HG02610 (cell line): ENCODE results near the gene SEC24D.
"Not testable (repeated sequence)": the region's sequence is repeated elsewhere in the genome, so short reads cannot be mapped to it uniquely, and the experiment has no call there.

Experiments used
- ATAC-seq: cut with Tn5 transposase; IDR thresholded peaks from one replicate; pipeline ENCODE4 v1.9.1; 2021; ENCODE audit warnings: mild to moderate bottlenecking, moderate library complexity; ENCODE audit not compliant: unreplicated experiment

SEC24D gene

DNA sequence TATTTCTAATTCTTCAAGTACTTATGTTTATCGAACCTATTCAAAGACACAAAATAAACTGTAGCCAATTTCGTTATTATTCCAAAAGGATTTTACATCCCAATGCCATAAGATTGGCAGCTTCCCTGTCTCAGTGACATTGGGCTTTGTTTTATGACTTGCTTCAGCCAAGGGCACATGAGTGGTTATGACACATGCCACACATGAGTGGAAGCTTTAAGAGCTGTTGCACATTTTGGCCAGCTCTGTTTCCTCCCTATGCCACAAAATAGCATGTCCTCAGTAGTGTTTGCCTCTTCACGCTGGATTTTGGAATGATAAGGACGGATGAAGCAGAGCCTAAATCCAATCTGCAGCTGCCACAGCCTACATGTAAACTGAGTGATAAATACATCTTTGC is 21.9 kb downstream of the SEC24D start:
- no peak for ATAC-seq

DNA sequence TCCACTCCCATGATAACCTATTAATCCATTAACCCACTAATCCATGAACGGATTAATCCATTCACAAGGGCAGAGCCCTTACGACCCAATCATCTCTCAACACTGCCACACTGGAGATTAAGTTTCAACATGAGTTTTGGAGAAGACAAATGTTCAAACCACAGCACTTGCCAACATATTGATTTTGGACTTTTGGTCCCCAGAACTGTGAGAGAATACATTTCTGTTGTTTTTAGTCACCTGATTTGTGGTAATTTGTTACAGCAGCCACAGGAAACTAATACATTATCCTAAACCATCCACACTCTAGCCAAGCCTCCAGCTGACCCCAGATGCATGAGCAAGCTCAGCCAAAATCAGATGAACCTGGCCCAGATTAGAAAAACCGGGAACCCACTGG is 22.4 kb downstream of the SEC24D start:
- ATAC-seq: no peak

DNA sequence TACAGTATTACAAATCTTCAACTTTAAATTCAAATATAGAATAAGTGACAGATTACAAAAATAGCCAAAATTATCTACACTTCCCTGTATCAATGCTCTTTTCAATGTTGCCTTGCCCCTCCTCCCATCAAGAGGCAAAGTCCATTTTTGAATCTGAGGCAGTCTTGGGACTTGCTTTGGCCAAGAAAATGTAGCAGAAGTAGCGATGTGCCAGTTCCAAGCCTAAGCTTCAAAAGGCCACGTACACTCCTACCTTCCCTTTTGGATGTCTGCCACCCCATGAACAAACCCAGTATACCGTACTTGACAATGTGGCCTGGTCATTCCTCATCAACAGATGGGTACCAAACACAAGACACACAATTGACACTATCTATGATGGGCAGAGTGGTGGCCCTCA is 24.1 kb downstream of the SEC24D start:
- no peak for ATAC-seq

DNA sequence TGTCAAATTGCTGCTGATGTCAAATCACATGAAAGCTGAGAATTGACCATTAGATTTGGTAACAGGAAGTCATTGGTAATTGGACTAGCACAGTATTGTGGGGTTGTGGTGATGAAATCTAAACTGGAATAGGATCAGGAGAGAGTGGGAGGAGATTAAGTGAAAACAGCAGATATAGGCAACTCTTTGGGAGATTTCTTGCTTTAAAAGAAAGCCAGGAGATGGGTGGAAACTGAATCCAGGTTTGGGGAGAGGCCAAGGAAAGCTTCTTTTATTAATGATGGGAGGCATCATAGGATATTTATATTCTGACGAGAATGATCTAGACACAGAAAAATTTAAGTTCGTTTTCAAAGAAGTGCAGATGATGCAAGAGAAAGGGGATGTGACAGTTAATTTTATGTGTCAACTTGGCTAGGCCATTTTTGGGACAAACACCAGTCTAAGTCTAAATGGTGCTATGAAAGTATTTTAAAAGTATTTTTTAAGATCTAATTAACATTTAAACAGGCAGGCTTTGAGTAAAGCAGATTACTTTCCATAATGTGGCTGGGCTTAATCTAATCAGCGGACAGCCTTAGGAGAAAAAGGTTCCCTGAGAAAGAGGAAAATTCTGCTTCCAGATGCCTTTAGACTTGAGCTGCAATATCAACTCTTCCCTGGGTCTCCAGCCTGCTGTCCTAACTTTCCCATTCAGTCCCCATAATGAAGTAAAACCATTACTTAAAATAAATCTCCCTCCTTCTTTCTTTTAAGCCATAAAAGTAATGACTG is 24.7 kb downstream of the SEC24D start:
- no peak for ATAC-seq

DNA sequence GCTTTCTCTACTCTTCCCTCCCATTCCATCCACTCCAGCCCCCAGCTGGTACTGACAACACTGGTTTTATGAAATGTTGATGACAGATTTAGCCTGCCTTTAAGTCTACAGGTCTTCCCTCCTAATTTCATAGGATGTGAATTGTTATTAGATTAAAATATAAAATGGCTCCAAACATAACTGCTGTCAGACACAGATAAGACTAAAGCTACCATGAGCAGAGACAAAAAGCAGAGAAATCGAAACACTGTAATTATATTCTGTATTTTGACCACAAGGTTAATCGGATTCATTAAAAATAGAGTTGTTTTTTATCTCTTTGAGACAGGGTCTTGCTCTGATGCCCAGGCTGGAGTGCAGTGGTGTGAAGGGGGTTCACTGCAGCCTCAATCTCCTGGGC is 28.3 kb downstream of the SEC24D start:
- no peak for ATAC-seq

DNA sequence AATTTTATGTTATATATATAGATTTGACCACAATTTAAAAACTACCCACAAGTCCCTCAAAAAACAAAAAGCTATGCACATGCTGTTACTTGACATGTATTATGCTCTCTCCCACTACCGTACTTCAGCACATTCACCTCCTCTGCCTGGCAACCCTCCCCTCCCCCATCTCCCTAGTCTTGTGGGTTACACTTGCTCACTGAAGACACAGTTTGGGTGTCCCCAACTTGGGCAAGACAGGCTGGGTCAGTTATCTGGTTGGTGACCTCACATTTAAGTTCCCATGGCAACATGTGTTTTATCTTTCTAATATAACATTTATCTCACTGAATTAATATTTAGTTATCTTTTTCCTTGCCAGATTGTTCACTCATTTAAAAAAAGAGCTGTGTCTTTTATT is 32.7 kb downstream of the SEC24D start:
- ATAC-seq: no peak

DNA sequence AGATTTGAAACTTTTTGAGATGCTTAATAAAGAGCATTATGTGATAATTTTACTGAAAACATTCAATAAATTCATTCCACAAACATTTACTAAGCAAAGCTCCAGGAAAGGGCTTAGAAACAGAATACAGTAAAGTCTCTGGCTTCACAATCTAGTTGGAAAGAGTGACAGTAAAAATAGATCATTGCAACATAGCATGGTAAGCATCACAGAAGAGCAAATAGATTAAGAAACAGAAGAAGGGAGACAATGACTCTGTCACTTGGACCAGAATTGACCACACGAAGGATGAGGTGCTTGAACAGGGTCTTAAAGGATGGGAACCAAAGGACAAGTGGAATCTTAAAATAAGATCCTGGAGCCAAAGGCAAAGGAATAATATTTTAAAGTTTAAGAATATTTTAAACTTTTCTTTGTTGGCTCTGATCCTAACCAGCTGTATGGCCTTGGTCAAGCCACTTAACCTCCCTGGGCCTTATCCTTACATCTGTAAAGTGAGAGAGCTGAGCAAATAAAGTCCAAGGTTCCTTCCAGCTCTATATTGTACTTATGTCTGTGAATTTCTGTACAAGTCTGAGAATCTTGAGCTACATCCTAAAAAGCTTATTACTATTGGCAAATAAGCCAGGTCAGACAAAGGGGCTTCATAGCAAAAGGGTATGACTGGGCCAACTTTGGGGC is 33.9 kb downstream of the SEC24D start:
- ATAC-seq: no peak

DNA sequence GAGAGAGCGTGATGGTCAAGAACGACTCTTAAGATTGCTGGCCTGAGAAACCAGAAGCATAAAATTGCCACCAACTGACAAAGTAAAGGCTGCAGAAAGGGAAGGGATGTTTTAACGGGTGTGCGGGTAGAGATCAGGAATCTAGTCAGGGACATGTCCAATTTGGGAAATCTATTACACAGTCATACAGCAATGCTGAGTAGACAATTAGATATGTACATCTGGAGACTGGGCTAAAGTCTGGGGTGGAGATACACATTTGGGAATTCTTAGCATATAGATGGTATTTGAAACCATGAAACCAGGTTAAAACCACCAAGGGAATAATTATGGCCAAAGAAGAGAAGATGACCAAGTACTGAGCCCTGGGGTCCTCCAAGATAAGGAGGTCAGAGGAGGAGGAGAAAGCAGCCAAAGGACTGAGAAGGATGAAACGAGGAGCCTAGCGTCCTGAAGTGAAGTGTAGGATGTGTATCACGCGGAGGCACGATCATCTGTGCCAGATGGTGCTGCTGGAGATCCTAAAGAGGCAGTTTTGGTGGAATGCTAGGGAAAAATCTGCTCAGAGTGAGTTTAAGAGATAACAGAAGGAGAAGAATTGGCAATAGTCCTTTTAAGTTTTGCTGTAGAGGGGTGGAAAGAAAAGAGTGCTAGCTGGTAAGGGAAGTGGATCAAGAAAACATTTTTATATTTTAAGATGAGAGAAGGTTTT is 36.5 kb downstream of the SEC24D start:
- ATAC-seq: no peak

DNA sequence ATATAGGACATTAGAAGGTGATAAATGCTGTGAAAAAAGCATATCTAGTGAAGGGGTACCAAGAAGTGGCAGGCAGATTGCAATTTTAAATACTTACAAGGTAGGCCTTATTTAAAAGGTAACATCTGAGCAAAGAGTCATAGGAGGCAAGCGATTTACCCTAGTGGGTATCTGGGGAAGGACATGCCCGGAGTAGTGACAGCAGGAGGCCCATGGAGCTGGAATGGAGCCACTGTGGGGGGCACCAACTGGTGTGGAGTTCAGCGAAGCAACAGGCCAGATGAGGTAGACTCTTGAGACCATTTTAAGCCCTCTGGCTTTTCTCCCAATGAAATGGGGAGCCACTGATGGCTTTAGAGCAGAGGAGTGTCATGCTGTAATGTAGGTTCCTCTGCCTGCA is 37.3 kb downstream of the SEC24D start:
- ATAC-seq: no peak

DNA sequence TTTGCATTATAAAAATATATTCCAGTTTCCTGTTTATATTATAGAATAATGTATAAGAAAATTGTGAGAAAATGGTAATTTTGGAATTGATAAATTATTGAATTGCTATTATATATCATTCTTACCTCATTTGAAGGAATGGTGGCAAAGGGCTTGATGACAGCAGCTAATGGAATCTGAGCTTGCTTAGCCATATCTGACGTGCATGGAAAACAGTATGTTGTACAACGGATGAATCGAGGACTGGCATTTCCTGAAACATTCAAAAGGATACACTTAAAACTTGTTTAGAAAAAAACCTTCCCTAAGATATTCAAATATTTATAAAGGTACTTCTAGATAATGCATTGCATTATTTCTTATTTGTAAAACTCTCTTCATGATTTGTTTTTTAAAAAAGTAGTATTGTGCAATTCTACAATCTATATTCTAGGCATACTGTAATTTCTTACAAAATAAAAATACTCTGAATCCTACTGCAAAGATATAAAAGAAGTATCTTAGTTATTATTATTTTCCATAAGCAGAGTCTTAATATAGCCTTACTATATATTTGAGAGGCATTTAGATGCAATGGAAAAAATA is 38.3 kb downstream of the SEC24D start:
- no peak for ATAC-seq

DNA sequence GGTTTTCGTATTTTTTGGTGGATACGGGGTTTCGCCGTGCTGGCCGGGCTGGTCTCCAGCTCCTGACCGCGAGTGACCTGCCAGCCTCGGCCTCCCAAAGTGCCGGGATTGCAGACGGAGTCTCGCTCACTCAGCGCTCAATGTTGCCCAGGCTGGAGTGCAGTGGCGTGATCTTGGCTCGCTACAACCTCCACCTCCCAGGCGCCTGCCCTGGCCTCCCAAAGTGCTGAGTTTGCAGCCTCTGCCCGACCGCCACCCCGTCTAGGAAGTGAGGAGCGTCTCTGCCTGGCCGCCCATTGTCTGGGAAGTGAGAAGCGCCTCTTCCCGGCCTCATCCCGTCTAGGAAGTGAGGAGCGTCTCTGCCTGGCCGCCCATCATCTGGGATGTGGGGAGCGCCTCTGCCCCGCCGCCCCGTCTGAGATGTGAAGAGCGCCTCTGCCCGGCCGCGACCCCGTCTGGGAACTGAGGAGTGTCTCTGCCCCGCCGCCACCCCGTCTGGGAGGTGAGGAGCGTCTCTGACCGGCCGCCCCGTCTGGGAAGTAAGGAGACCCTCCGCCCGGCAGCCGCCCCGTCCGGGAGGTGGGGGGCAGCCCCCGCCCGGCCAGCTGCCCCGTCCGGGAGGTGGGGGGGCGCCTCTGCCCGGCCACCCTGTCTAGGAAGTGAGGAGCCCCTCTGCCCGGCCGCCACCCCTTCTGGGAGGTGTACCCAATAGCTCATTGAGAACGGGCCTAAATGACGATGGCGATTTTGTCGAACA is 44.1 kb downstream of the SEC24D start:
- ATAC-seq: not testable (repeated sequence)

DNA sequence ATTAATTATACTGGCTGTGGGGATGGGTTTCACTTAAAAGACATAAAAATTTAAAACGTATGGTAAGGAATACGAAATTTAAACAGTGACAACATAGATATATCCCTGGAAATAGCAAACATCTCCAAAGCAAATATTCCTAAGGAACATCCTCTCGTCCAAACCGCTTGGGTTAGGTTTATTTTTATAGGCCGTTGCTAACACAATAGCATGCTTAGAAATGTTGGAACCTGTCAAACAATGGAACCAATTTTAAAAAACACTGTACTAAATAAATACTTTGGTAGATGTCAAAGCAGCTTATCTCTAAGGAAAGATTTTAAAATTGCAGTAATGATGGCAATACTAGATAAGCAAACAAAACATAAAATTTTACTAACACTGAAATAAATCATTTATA is 45.4 kb downstream of the SEC24D start:
- ATAC-seq: no peak

DNA sequence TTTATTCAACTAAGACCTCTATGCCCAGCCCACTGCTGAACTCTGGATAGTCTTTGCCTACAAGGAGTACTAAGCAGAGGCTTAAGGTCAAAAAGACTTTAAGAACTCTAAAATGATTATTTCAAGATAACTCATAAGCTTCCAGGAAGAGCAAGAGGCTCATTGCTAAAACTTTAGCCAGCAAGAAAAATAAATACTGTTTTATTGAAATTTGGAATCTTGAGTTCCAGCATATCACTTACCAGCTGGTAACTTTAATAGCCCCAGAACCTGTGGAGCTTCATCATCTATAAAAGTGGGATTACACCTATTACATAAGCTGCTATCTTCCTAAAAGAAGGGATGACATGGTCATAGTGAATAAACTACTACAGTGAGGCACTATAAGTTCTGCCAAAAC is 47.0 kb downstream of the SEC24D start:
- no peak for ATAC-seq

DNA sequence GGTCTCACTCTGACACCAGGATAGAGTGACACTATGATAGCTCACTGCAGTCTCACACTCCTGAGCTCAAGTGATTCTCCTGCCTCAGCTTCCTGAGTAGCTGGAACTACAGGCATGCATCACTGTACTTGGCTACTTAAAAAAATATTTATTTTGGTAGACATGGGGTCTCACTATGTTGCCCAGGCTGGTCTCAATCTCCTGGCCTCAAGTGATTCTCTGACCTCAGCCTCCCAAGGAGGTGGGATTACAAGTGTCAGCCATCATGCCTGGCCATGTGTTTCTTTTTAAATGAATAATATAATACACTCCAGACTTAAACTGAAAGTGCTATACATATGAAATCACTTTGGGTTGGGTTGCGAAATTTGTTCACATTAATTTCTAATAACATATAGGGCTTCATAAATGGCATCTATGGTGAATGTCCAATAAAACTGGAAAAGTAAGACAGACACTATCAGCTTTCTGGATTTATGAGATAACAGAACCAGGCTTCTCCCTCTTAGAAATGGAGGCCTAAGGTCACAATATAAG is 48.0 kb downstream of the SEC24D start:
- ATAC-seq: no peak

DNA sequence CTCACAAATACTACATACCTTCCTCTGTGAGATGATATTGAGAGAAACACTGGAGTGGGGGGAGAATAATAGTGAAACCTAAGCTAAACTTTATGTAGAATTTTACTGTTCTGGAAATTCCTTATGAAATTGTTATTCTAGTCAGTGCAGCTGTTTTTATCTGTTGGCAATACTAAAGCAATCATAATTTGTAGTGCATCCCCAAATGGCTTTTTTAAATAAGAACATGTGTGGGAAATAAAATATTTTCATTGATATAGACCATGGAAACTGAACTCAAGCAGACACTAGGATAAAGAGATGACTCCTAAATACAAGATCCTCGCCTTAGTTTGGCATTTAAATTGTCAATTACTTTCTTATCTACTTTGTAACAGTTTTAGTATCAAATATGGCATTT is 51.1 kb downstream of the SEC24D start:
- no peak for ATAC-seq

DNA sequence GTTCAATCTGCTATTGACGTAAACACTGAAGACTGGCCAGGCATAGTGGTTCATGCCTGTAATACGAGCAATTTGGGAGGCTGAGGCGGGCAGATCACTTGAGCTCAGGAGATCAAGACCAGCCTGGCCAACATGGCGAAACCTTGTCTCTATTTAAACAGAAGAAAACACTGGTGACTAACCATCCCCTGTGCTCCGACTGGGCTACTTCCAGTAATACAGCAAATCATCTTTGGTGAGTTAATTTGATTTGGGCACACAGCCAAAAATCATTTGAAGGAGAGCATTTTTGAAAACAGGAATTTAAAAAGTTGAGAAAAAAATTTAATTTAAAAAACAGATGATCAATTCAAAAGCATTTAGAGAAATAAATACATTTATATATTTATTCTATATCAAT is 52.0 kb downstream of the SEC24D start:
- ATAC-seq: no peak

DNA sequence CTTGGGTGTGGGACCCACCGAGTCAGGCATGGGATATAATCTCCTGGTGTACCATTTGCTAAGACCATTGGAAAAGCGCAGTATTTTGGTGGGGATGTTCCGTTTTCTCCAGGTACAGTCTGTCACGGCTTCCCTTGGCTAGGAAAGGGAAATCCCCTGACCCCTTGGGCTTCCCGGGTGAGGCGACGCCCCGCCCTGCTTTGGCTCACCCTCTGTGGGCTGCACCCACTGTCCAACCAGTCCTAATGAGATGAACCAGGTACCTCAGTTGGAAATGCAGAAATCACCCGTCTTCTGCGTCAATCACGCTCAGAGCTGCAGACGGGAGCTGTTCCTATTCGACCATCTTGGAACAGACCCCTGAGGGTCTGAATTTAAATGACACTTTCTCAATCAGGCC is 53.0 kb downstream of the SEC24D start:
- not testable (repeated sequence) for ATAC-seq

DNA sequence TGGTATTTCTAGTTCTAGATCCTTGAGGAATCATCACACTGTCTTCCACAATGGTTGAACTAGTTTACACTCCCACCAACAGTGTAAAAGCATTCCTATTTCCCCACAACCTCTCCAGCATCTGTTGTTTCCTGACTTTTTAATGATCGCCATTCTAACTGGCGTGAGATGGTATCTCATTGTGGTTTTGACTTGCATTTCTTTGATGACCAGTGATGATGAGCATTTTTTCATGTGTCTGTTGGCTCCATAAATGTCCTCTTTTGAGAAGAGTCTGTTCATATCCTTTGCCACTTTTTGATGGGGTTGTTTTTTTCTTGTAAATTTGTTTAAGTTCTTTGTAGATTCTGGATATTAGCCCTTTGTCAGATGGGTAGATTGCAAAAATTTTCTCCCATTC is 58.3 kb downstream of the SEC24D start:
- ATAC-seq: not testable (repeated sequence)

DNA sequence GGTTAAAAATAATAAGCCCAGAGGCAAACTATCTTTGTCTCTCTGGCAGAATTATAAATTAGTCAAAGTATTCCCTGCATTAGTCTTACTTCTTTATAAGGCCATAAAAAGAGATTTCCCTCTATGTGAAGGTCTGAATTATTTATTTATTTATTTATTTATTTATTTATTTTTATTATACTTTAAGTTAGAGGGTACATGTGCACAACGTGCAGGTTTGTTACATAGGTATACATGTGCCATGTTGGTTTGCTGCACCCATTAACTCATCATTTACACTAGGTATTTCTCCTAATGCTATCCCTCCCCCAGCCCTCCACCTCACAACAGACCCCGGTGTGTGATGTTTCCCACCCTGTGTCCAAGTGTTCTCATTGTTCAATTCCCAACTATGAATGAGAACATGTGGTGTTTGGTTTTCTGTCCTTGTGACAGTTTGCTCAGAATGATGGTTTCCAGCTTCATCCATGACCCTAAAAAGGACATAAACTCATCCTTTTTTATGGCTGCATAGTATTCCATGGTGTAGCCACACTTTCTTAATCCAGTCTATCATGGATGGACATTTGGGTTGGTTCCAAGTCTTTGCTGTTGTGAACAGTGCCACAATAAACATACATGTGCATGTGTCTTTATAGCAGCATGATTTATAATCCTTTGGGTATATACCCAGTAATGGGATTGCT is 58.8 kb downstream of the SEC24D start:
- not testable (repeated sequence) for ATAC-seq
